WTC11 (cell line): ENCODE measurements around the gene VWA2.

Source experiments
- CTCF ChIP-seq: fragments of 200-600 bp; IDR thresholded peaks from 2 replicates; pipeline ENCODE4 v1.8.0; 2022; ENCODE audit warnings: antibody characterized with exemption
- ELF4 ChIP-seq: sonication (generic); formaldehyde crosslinking; IDR thresholded peaks from 2 replicates; pipeline ENCODE4 v1.8.1; 2022; ENCODE audit warnings: low read depth, mild to moderate bottlenecking, moderate library complexity, missing genetic modification reagents
- ETV6 ChIP-seq: sonication (generic); formaldehyde crosslinking; IDR thresholded peaks from 2 replicates; pipeline ENCODE4 v1.8.1; 2022; ENCODE audit warnings: mild to moderate bottlenecking, missing genetic modification reagents
- GABPB1 ChIP-seq: sonication (generic); formaldehyde crosslinking; IDR thresholded peaks from 2 replicates; pipeline ENCODE4 v1.8.1; 2023; ENCODE audit warnings: mild to moderate bottlenecking, missing genetic modification reagents
- HMGXB4 ChIP-seq: sonication (generic); formaldehyde crosslinking; IDR thresholded peaks from 2 replicates; pipeline ENCODE4 v1.8.1; 2023; ENCODE audit warnings: mild to moderate bottlenecking, moderate library complexity, missing genetic modification reagents
- JUN ChIP-seq: sonication (generic); formaldehyde crosslinking; IDR thresholded peaks from 2 replicates; pipeline ENCODE4 v1.8.0; 2023; ENCODE audit warnings: mild to moderate bottlenecking, missing genetic modification reagents
- MAX ChIP-seq: sonication (generic); formaldehyde crosslinking; IDR thresholded peaks from 2 replicates; pipeline ENCODE4 v1.8.0; 2022; ENCODE audit warnings: mild to moderate bottlenecking, missing genetic modification reagents
- MYBL2 ChIP-seq: sonication (generic); formaldehyde crosslinking; IDR thresholded peaks from 2 replicates; pipeline ENCODE4 v1.8.1; 2023; ENCODE audit warnings: mild to moderate bottlenecking, moderate library complexity, missing genetic modification reagents
- STAT6 ChIP-seq: sonication (generic); formaldehyde crosslinking; conservative IDR thresholded peaks from 2 replicates; pipeline ENCODE4 v1.8.1; 2023; ENCODE audit warnings: mild to moderate bottlenecking, low read depth, missing genetic modification reagents, moderate library complexity
- ZBTB21 ChIP-seq: sonication (generic); formaldehyde crosslinking; IDR thresholded peaks from 2 replicates; pipeline ENCODE4 v1.8.1; 2023; ENCODE audit warnings: mild to moderate bottlenecking, missing genetic modification reagents, borderline replicate concordance
- ZNF121 ChIP-seq: sonication (generic); formaldehyde crosslinking; IDR thresholded peaks from 2 replicates; pipeline ENCODE4 v1.8.0; 2023; ENCODE audit warnings: missing genetic modification reagents
- ZNF263 ChIP-seq: sonication (generic); formaldehyde crosslinking; IDR thresholded peaks from 2 replicates; pipeline ENCODE4 v1.8.1; 2022; ENCODE audit warnings: low read depth, mild to moderate bottlenecking, moderate library complexity, missing genetic modification reagents
- ZNF425 ChIP-seq: fragments of 250-450 bp; sonication (Bioruptor Pico); conservative IDR thresholded peaks from 2 replicates; pipeline ENCODE4 v1.9.0; 2021; ENCODE audit warnings: mild to moderate bottlenecking
- ZNF512 ChIP-seq: sonication (generic); formaldehyde crosslinking; IDR thresholded peaks from 2 replicates; pipeline ENCODE4 v1.8.1; 2022; ENCODE audit warnings: missing genetic modification reagents, borderline replicate concordance

GRCh38 chr10:114250716-114251115 is 11.7 kb downstream of the VWA2 start:
- TF ChIP-seq CTCF, result no peak
- no peak for TF ChIP-seq GABPB1 (CRISPR knock-in tag)
- no peak for TF ChIP-seq ETV6
- TF ChIP-seq ZNF121 (CRISPR knock-in tag), result no peak
- TF ChIP-seq STAT6 (CRISPR knock-in tag), result no peak
- no peak for TF ChIP-seq ZNF425
- no peak for TF ChIP-seq JUN
- TF ChIP-seq ZNF512 (CRISPR knock-in tag), result no peak
- no peak for TF ChIP-seq HMGXB4 (CRISPR knock-in tag)
- TF ChIP-seq ELF4, result no peak
- no peak for TF ChIP-seq MAX (CRISPR knock-in tag)
- TF ChIP-seq ZBTB21, result no peak
- TF ChIP-seq ZNF263 (CRISPR knock-in tag), result no peak
- no peak for TF ChIP-seq MYBL2 (CRISPR knock-in tag)
